HepG2 (cell line): ENCODE results near the gene WEE1. TPM values are rescaled to one million over a fixed set of nuclear protein-coding genes. Genes with fewer than 3 reads are reported as not detected.
A peak's percentile ranks its signal among the peaks of the same experiment; 100 is the strongest.

ENCODE experiments used
- BCL6 ChIP-seq: IDR thresholded peaks from 2 replicates; pipeline ENCODE4 v1.6.1; 2016; ENCODE audit warnings: missing genetic modification reagents, missing compliant biosample characterization
- CHCHD3 ChIP-seq: sonication (generic); formaldehyde crosslinking; IDR thresholded peaks from 2 replicates; pipeline ENCODE4 v1.8.0; 2022; ENCODE audit warnings: mild to moderate bottlenecking, missing genetic modification reagents, moderate library complexity
- FIP1L1 ChIP-seq: fragments of 200-400 bp; formaldehyde crosslinking; IDR thresholded peaks from 2 replicates; pipeline ENCODE4 v1.6.1; 2018; ENCODE audit warnings: low read depth, mild to moderate bottlenecking, low read length, moderate library complexity, borderline replicate concordance; ENCODE audit not compliant: insufficient read depth
- GFI1 ChIP-seq: sonication (generic); formaldehyde crosslinking; IDR thresholded peaks from 2 replicates; pipeline ENCODE4 v1.5.0; 2020; ENCODE audit warnings: missing genetic modification reagents, mild to moderate bottlenecking, borderline replicate concordance
- GPBP1L1 ChIP-seq: sonication (generic); formaldehyde crosslinking; IDR thresholded peaks from 2 replicates; pipeline ENCODE4 v1.5.0; 2020; ENCODE audit warnings: mild to moderate bottlenecking, missing genetic modification reagents
- PLRG1 ChIP-seq: fragments of 450-650 bp; conservative IDR thresholded peaks from 2 replicates; pipeline ENCODE4 v1.6.1; 2016
- RCOR2 ChIP-seq: IDR thresholded peaks from 2 replicates; pipeline ENCODE4 v1.6.1; 2016; ENCODE audit warnings: missing biosample characterization, missing genetic modification reagents
- RNF2 ChIP-seq: fragments of 450-650 bp; conservative IDR thresholded peaks from 2 replicates; pipeline ENCODE4 v1.6.1; 2016; ENCODE audit warnings: low read depth
- YEATS2 ChIP-seq: sonication (generic); formaldehyde crosslinking; IDR thresholded peaks from 2 replicates; pipeline ENCODE4 v1.4.0; 2020; ENCODE audit warnings: missing genetic modification reagents, borderline replicate concordance
- ZBTB34 ChIP-seq: sonication (generic); formaldehyde crosslinking; IDR thresholded peaks from 2 replicates; pipeline ENCODE4 v1.8.0; 2022; ENCODE audit warnings: mild to moderate bottlenecking, missing genetic modification reagents
- ZFY ChIP-seq: sonication (generic); formaldehyde crosslinking; IDR thresholded peaks from 2 replicates; pipeline ENCODE4 v1.4.0; 2020; ENCODE audit warnings: missing genetic modification reagents
- ZNF510 ChIP-seq: sonication (generic); formaldehyde crosslinking; IDR thresholded peaks from 2 replicates; pipeline ENCODE4 v1.4.0; 2020; ENCODE audit warnings: low read depth, mild to moderate bottlenecking, missing genetic modification reagents
- ZNF619 ChIP-seq: sonication (generic); formaldehyde crosslinking; IDR thresholded peaks from 2 replicates; pipeline ENCODE4 v1.4.0; 2020; ENCODE audit warnings: mild to moderate bottlenecking, missing genetic modification reagents
- ZSCAN5A ChIP-seq: sonication (generic); formaldehyde crosslinking; IDR thresholded peaks from 2 replicates; pipeline ENCODE4 v1.8.0; 2022; ENCODE audit warnings: mild to moderate bottlenecking, missing genetic modification reagents, borderline replicate concordance
- polyA plus RNA-seq, 8 experiments: library from polyadenylated mRNA; depleted of rRNA in 3 of 8; stranded (reverse) in 7 of 8; unstranded in 1 of 8; fragments of >200 nt; fragmentation: Illumina TruSeq in 4 of 8; extraction: Trizol in 4 of 8; gene quantifications; 2 replicates each; pipeline versions ENCODE4 v1.2.1 to v1.2.3, GENCODE V29; 2011 to 2016; ENCODE audit warnings: low read depth in 4 of 8, missing spikeins in 1 of 8, mixed read lengths in 1 of 8; ENCODE audit not compliant: insufficient read depth in 1 of 8
- total RNA-seq, 5 experiments: library from RNA; depleted of rRNA; stranded (reverse); fragments of >200 nt; fragmentation: Illumina TruSeq; extraction: Trizol; gene quantifications; 2 replicates each; pipeline ENCODE4 v1.2.3, GENCODE V29; 2016; ENCODE audit warnings: low read depth in 1 of 5
- TF ChIP-seq, protein P1 (sequence below): sonication (generic); formaldehyde crosslinking; IDR thresholded peaks from 2 replicates; pipeline ENCODE4 v1.8.0; 2022; ENCODE audit warnings: mild to moderate bottlenecking, missing genetic modification reagents, moderate library complexity
- TF ChIP-seq, protein P2 (sequence below): IDR thresholded peaks from 2 replicates; pipeline ENCODE4 v1.6.1; 2012; ENCODE audit warnings: inconsistent platforms
- TF ChIP-seq, protein P3 (sequence below): sonication (generic); formaldehyde crosslinking; IDR thresholded peaks from 2 replicates; pipeline ENCODE4 v1.8.1; 2023; ENCODE audit warnings: mild to moderate bottlenecking, missing genetic modification reagents
- TF ChIP-seq, protein P4 (sequence below): sonication (generic); formaldehyde crosslinking; IDR thresholded peaks from 2 replicates; pipeline ENCODE4 v1.4.0; 2020; ENCODE audit warnings: missing genetic modification reagents

Gene WEE1
- total and polyA plus RNA-seq, 2 of the 13 experiments (the other 11 are each of a cell fraction or from before 2014, with no cell fraction given) = 31.4 to 63.7 TPM

DNA sequence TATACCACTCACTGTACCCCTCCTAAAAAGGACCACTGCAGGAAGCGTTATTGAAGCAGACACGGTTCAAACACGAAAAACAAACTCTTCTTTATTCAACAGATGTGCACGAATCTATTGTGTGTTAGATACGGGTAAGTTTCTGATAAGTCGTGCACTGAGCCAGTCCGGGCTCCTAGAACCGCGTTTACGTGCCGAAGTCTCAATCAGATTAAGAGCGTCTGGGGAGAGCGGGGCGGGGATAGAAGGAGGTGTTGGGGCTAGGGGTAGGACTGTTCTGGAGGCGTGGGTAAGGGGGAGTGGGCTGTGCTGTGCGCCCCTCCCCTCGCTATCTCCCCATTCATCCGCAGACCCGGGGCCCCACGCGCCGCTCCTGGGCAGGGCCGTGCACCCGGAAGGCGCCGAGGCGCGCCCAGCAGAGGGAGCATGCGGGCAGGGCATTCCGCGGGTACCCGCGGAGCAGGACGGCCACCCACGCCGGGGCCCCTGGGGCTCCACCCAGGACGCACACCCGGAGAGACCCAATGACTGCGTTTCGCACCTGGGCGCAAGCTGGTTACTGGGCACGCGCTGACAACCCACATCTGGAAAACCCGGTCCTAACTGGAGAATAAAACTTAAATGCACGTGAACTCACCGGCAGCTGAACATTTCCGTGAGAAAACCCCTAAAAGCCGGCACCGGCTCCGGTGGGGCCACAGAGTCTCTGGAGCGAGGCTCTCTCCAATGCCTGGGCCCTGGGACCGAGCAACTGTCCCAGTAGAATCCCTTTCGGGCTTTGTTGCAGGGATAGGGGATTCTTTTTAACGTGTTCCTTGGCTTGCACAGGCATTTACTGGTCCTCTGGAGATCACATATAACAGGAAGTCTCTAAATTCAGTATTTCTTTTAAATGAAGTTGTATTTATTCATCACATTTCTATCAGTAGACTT is 40.6 kb downstream of the WEE1 start (continued):
- TF ChIP-seq, protein P1, sequence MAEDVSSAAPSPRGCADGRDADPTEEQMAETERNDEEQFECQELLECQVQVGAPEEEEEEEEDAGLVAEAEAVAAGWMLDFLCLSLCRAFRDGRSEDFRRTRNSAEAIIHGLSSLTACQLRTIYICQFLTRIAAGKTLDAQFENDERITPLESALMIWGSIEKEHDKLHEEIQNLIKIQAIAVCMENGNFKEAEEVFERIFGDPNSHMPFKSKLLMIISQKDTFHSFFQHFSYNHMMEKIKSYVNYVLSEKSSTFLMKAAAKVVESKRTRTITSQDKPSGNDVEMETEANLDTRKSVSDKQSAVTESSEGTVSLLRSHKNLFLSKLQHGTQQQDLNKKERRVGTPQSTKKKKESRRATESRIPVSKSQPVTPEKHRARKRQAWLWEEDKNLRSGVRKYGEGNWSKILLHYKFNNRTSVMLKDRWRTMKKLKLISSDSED = no peak
- TF ChIP-seq, protein P2, sequence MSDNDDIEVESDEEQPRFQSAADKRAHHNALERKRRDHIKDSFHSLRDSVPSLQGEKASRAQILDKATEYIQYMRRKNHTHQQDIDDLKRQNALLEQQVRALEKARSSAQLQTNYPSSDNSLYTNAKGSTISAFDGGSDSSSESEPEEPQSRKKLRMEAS = peak; percentile 90
- TF ChIP-seq ZFY (CRISPR knock-in tag) = peak; percentile 67
- peak; percentile 52; the same call in 1 of the 2 replicates for TF ChIP-seq RNF2
- TF ChIP-seq GFI1 (CRISPR knock-in tag) = 0 out of 2 replicates have a peak, but pooled peaks have one; percentile 23
- TF ChIP-seq GPBP1L1 = no peak
- no peak; the same call in 1 of the 2 replicates for TF ChIP-seq YEATS2 (CRISPR knock-in tag)
- TF ChIP-seq, protein P3, sequence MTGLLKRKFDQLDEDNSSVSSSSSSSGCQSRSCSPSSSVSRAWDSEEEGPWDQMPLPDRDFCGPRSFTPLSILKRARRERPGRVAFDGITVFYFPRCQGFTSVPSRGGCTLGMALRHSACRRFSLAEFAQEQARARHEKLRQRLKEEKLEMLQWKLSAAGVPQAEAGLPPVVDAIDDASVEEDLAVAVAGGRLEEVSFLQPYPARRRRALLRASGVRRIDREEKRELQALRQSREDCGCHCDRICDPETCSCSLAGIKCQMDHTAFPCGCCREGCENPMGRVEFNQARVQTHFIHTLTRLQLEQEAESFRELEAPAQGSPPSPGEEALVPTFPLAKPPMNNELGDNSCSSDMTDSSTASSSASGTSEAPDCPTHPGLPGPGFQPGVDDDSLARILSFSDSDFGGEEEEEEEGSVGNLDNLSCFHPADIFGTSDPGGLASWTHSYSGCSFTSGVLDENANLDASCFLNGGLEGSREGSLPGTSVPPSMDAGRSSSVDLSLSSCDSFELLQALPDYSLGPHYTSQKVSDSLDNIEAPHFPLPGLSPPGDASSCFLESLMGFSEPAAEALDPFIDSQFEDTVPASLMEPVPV = peak; percentile 77
- 0 out of 2 replicates have a peak, but pooled peaks have one; percentile 26 for TF ChIP-seq BCL6 (CRISPR knock-in tag)
- peak; percentile 48; the same call in 1 of the 2 replicates for TF ChIP-seq ZNF510 (CRISPR knock-in tag)
- TF ChIP-seq CHCHD3 = no peak
- TF ChIP-seq ZSCAN5A (CRISPR knock-in tag) = no peak
- no peak for TF ChIP-seq RCOR2
- TF ChIP-seq ZBTB34 (CRISPR knock-in tag) = peak; percentile 31; the same call in 1 of the 2 replicates
- TF ChIP-seq ZNF619 (CRISPR knock-in tag) = no peak
- no peak for TF ChIP-seq FIP1L1
- TF ChIP-seq, protein P4, sequence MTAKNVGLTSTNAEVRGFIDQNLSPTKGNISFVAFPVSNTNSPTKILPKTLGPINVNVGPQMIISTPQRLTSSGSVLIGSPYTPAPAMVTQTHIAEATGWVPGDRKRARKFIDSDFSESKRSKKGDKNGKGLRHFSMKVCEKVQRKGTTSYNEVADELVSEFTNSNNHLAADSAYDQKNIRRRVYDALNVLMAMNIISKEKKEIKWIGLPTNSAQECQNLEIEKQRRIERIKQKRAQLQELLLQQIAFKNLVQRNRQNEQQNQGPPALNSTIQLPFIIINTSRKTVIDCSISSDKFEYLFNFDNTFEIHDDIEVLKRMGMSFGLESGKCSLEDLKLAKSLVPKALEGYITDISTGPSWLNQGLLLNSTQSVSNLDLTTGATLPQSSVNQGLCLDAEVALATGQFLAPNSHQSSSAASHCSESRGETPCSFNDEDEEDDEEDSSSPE = peak; percentile 64
- TF ChIP-seq PLRG1 = no peak
